PFSK-1 (cell line): Measurements from ENCODE around the gene PHYHIPL.

Source experiments
- FOXP2 ChIP-seq: optimal IDR thresholded peaks from 2 replicates; pipeline ENCODE3; 2011; ENCODE audit warnings: borderline replicate concordance, control low read depth, inconsistent platforms; ENCODE audit not compliant: insufficient read depth; ENCODE audit errors: extremely low read length, extremely low read depth
- POLR2AphosphoS5 ChIP-seq: IDR thresholded peaks from 2 replicates; pipeline ENCODE4 v1.6.1; 2012; ENCODE audit warnings: low read depth, mild to moderate bottlenecking, control low read depth, low read length, moderate library complexity
- REST ChIP-seq, 2 experiments: IDR thresholded peaks; 2 replicates each; pipeline versions ENCODE4 v1.6.1 to v1.8.0; 2011 to 2012; ENCODE audit warnings: low read depth in 2 of 2, low read length in 2 of 2, control low read depth in 1 of 2, inconsistent platforms in 1 of 2, mild to moderate bottlenecking in 1 of 2, moderate library complexity in 1 of 2; ENCODE audit not compliant: insufficient read depth in 1 of 2
- SIN3A ChIP-seq: IDR thresholded peaks from 2 replicates; pipeline ENCODE4 v1.6.1; 2012; ENCODE audit warnings: mild to moderate bottlenecking, low read length, moderate library complexity, borderline replicate concordance; ENCODE audit not compliant: insufficient read depth
- TAF1 ChIP-seq: IDR thresholded peaks from 2 replicates; pipeline ENCODE4 v1.6.1; 2012; ENCODE audit warnings: low read length, control low read depth, borderline replicate concordance; ENCODE audit not compliant: insufficient read depth

The PHYHIPL gene

GRCh38 chr10:59270492-59270891 is 94.0 kb downstream of the PHYHIPL start:
- TF ChIP-seq TAF1 (no peak), FOXP2 (no peak)

GRCh38 chr10:59271160-59271559 is 94.7 kb downstream of the PHYHIPL start:
- TF ChIP-seq SIN3A, result no peak
- TF ChIP-seq TAF1, result no peak
- no peak for TF ChIP-seq POLR2AphosphoS5
- TF ChIP-seq FOXP2, result no peak
- TF ChIP-seq REST (IDR thresholded peaks at IDR 0.05; ENCODE audit: insufficient read depth in 1 of 2, low read depth in 2 of 2, low read length in 2 of 2), result no peak

GRCh38 chr10:59272061-59272460 is 95.6 kb downstream of the PHYHIPL start:
- no peak for TF ChIP-seq SIN3A
- TF ChIP-seq POLR2AphosphoS5, result no peak
- TF ChIP-seq TAF1, result no peak
- no peak for TF ChIP-seq FOXP2
- no peak for TF ChIP-seq REST (IDR thresholded peaks at IDR 0.05; ENCODE audit: insufficient read depth in 1 of 2, low read depth in 2 of 2, low read length in 2 of 2)

GRCh38 chr10:59273445-59273844 is 97.0 kb downstream of the PHYHIPL start:
- no peak for TF ChIP-seq POLR2AphosphoS5
- no peak for TF ChIP-seq SIN3A
- no peak for TF ChIP-seq FOXP2
- TF ChIP-seq REST (IDR thresholded peaks at IDR 0.05; ENCODE audit: insufficient read depth in 1 of 2, low read depth in 2 of 2, low read length in 2 of 2), result no peak
- no peak for TF ChIP-seq TAF1

- TF ChIP-seq SIN3A (no peak), FOXP2 (no peak), POLR2AphosphoS5 (no peak), TAF1 (no peak), REST (IDR thresholded peaks at IDR 0.05; ENCODE audit: insufficient read depth in 1 of 2, low read depth in 2 of 2, low read length in 2 of 2) (no peak)
These were observed 99.7 kb downstream of the PHYHIPL start for GRCh38 chr10:59276133-59276532.

- TF ChIP-seq REST (IDR thresholded peaks at IDR 0.05; ENCODE audit: insufficient read depth in 1 of 2, low read depth in 2 of 2, low read length in 2 of 2), result no peak
- TF ChIP-seq POLR2AphosphoS5, result no peak
- no peak for TF ChIP-seq FOXP2
- TF ChIP-seq SIN3A, result no peak
- no peak for TF ChIP-seq TAF1
These were observed 100.5 kb downstream of the PHYHIPL start for GRCh38 chr10:59276919-59277318.
